Renal cortex interstitium (tissue), 11 donors: ENCODE measurements around the gene CCDC32. TPM values are rescaled to one million over a fixed set of nuclear protein-coding genes. Genes with fewer than 3 reads are reported as not detected.
A peak's percentile ranks its signal among the peaks of the same experiment; 100 is the strongest.

ENCODE experiments used
- DNase-seq, 11 donors: peaks; one replicate each; pipeline ENCODE4 v3.0.0-alpha.2; 2013; ENCODE audit warnings: low read depth in 9 of 11, low spot score in 4 of 11; ENCODE audit errors: extremely low read depth in 1 of 11
- polyA plus RNA-seq, 3 donors: library from polyadenylated mRNA; unstranded; fragments of 120-200 nt; gene quantifications; one replicate each; pipeline ENCODE4 v1.2.1, GENCODE V29; 2013; ENCODE audit not compliant: insufficient read length in 3 of 3

CCDC32 gene
- polyA plus RNA-seq, 3 donors, result 28.6 to 34.0 (median 32.0) TPM

GRCh38 chr15:40538976-40539375 is 25.9 kb downstream of the CCDC32 start:
- DNase-seq, result peak in 1 of 11 donors; percentile 24

GRCh38 chr15:40536501-40536900 is 28.3 kb downstream of the CCDC32 start:
- peak in 3 of 11 donors; percentile 17 to 25 (median 19) for DNase-seq

- no peak for DNase-seq
Measured at GRCh38 chr15:40534371-40534770, 30.5 kb downstream of the CCDC32 start.

DNA sequence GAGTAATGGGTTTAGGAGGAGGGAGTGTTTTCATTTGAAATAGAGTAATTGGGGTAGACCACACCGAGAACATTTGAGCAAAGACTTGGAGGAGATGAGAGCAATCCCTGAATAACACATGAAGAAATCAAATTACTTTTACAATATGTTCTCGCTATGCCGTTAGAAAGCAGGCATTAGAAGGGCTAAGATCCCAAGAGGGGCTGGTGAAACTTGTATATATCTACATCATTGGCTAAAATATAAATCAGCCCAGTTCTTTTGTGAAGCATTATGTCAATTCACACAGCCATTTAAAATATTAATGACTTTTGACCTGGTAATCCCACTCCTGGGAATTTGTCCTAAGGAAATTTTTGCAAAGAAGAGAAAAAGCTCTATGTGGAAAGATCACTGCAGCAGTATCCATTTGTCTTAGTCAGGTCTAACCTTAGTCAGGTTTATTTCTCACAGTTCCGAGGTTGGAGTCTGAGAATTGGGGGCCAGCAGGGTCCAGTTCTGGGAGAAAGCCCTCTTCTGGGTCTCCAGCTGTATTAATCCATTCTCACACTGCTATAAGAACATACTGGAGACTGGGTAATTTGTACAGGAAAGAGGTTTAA is 31.0 kb downstream of the CCDC32 start:
- DNase-seq, result no peak

- DNase-seq, result no peak
Measured at GRCh38 chr15:40528801-40529200, 36.0 kb downstream of the CCDC32 start.

- no peak for DNase-seq
Measured at GRCh38 chr15:40525855-40526254, 39.0 kb downstream of the CCDC32 start.

- DNase-seq, result no peak
Measured at GRCh38 chr15:40523611-40524010, 41.2 kb downstream of the CCDC32 start.

DNA sequence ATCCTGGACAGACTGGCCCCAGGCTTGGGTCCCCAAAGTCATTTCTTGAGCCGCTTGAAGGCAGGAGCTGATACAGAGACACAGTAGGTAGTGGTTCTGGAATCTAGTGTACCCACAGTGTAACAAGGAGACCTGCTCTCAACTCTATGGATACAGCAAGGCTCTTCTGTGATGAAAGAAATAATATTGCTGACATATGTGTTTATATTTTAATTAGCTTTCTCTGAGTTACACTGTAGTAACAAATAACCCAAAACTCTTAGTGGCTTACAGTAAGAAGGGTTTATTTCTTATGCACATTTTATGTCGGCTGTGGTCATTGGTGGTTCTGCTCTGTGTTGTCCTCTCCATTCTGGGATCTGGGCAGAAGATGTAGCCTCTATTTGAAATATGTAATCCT is 48.5 kb downstream of the CCDC32 start:
- DNase-seq, result no peak

DNA sequence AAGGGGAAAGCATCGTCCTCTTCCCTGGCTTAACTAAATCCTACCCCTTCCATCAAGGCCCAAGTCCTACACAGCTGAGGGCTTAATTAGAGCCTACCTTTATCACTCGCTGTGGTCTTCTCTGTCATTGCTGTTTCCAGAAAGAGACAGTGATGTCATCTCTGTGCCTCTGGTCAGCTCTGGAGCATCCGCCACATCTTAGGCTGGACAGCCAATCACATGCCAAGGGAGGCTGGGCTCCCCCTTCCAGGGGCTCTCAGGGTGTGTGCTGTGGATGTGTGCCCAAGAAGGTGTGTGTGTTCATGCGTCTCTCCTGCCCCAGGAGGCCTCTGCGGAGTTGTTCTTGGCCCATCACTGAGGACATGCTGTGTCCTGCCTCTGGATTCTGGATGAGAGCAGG is 51.2 kb downstream of the CCDC32 start:
- DNase-seq, result no peak

DNA sequence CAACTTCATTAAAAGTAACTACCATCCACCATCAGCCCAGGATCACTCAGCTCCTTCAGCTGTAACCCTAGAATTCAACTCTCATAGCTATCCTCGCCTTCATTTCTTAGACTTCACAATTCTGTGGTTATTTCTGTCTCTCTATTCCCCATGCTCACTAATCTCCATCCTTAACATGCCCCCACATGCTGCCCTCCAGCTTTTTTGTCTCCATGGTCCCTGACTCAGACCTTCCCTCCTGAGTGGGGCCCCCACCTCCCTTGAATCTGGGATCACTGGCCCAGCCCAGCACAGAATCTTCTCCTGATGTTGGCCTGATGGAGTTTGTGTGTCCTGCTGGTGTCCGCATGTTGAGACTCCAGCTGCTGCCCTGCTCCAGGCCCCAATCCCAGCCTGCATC is 52.4 kb downstream of the CCDC32 start:
- no peak for DNase-seq

DNA sequence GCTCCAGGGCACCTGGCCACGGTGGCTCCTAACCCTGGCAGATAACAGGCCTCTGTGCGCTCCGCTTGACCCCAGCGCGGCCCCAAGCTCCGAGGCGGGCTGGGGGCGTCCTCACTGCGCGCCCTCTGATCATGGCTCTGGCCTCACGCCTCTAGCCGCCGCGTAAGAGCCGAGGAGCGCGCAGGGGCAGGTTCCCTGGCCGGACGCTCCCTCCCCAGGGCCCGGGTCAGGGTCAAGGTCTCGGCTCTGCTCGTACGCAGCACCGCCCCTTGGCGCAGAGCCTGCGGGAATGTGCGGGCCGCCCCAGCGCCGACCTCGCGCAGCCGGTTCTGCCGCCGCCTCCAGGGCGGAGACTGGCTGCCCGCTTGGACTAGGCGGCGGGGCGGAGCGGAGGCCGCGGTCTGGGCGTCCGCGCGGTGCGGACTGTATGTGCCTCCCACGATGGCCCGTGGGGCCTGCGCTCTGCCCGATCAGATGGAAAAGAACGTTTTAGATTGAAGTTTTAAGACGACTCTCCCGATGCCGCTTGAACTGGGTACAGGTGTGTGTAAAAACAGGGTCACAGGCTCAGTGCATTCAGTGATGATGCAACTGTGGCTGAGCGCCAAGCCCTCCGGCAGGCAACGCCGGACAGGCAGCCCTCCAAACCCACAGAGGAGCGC is 53.2 kb downstream of the CCDC32 start:
- DNase-seq, result peak in 7 of 11 donors; percentile 34 to 60 (median 48)

- DNase-seq, result peak in 3 of 11 donors; percentile 7 to 16 (median 9)
Measured at GRCh38 chr15:40511093-40511471, 53.8 kb downstream of the CCDC32 start.

- no peak for DNase-seq
Measured at GRCh38 chr15:40510201-40510600, 54.6 kb downstream of the CCDC32 start.

GRCh38 chr15:40508216-40508615 is 56.6 kb downstream of the CCDC32 start:
- DNase-seq, result no peak

- DNase-seq, result peak; percentile 41 to 81 (median 70)
Measured at GRCh38 chr15:40506964-40507571, 57.8 kb downstream of the CCDC32 start.

Other genes starting within 250 kb of the CCDC32 start
- gene INAFM2, start 241.3 kb downstream of the CCDC32 start, polyA plus RNA-seq, result 10 to 100 TPM; 16.9 to 18.0 (median 17.3) TPM
- gene CCDC9B, start 224.1 kb downstream of the CCDC32 start, polyA plus RNA-seq, result 10 to 100 TPM in 1 of 3 donors, 1 to 10 TPM in 2; 3.5 to 10.4 (median 5.0) TPM
- not detected for gene PHGR1, start 214.0 kb downstream of the CCDC32 start, polyA plus RNA-seq
- gene DISP2, start 206.8 kb downstream of the CCDC32 start, polyA plus RNA-seq, result under 1 TPM; 0.42 to 0.92 (median 0.50) TPM
- gene KNSTRN, start 182.3 kb downstream of the CCDC32 start, polyA plus RNA-seq, result 10 to 100 TPM; 27.9 to 34.6 (median 33.8) TPM
- 10 to 100 TPM; 74.5 to 94.5 (median 76.0) TPM for gene IVD, start 159.2 kb downstream of the CCDC32 start, polyA plus RNA-seq
- gene BAHD1, start 124.1 kb downstream of the CCDC32 start, polyA plus RNA-seq, result 10 to 100 TPM; 20.6 to 26.2 (median 23.6) TPM
- 10 to 100 TPM; 30.8 to 41.1 (median 33.0) TPM for gene CHST14, start 94.1 kb downstream of the CCDC32 start, polyA plus RNA-seq
- 10 to 100 TPM; 10.1 to 13.3 (median 12.8) TPM for gene RPUSD2, start 4.3 kb upstream of the CCDC32 start, polyA plus RNA-seq
- 10 to 100 TPM; 19.0 to 25.6 (median 20.4) TPM for gene KNL1, start 29.2 kb upstream of the CCDC32 start, polyA plus RNA-seq
- 10 to 100 TPM; 10.4 to 17.6 (median 17.3) TPM for gene RAD51, start 130.1 kb upstream of the CCDC32 start, polyA plus RNA-seq
- 10 to 100 TPM; 36.5 to 44.3 (median 39.9) TPM for gene RMDN3, start 190.2 kb upstream of the CCDC32 start, polyA plus RNA-seq
- gene GCHFR, start 199.0 kb upstream of the CCDC32 start, polyA plus RNA-seq, result 10 to 100 TPM; 29.7 to 53.1 (median 44.7) TPM
- gene C15orf62, start 204.9 kb upstream of the CCDC32 start, polyA plus RNA-seq, result 1 to 10 TPM; 2.1 to 5.2 (median 3.1) TPM
- 10 to 100 TPM; 23.9 to 29.1 (median 28.4) TPM for gene ZFYVE19, start 242.0 kb upstream of the CCDC32 start, polyA plus RNA-seq
- gene DNAJC17, start 242.4 kb upstream of the CCDC32 start, polyA plus RNA-seq, result 10 to 100 TPM; 35.0 to 43.4 (median 43.0) TPM